Measurements from ENCODE around the gene SOX5. TPM values are rescaled to one million over a fixed set of nuclear protein-coding genes. Genes with fewer than 3 reads are reported as not detected.

SOX5 gene
- total RNA-seq, 4 donors from 2014 or later, result 13.2 to 32.4 (median 23.3) TPM

DNA sequence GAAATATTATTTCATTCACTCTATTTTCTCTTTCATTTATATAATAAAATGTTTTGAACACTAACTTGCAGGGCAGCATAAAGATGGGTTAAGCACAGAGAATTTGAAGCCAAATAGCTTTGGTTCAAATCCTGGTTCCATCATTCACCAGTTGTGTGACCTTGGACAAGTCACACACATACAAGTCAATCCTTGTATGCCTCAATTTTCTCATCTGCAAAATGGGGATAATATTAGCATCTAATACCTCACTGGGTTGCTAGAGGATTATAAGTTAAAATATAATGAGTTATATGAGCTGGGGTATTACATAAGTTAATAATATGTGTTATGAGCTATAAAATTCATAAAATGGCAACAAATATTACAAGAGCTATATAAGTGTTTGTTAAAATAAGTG, 94.9 kb downstream of the SOX5 start:
- no peak overlapping the region for H3K4me3 ChIP-seq (replicated peaks in 1 of 3)
- no peaks in the 10 kb centered on the region for H3K27me3 ChIP-seq
- no peak for TF ChIP-seq POLR2A (IDR thresholded peaks at IDR 0.05)
- TF ChIP-seq, protein P1, sequence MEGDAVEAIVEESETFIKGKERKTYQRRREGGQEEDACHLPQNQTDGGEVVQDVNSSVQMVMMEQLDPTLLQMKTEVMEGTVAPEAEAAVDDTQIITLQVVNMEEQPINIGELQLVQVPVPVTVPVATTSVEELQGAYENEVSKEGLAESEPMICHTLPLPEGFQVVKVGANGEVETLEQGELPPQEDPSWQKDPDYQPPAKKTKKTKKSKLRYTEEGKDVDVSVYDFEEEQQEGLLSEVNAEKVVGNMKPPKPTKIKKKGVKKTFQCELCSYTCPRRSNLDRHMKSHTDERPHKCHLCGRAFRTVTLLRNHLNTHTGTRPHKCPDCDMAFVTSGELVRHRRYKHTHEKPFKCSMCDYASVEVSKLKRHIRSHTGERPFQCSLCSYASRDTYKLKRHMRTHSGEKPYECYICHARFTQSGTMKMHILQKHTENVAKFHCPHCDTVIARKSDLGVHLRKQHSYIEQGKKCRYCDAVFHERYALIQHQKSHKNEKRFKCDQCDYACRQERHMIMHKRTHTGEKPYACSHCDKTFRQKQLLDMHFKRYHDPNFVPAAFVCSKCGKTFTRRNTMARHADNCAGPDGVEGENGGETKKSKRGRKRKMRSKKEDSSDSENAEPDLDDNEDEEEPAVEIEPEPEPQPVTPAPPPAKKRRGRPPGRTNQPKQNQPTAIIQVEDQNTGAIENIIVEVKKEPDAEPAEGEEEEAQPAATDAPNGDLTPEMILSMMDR (IDR thresholded peaks at IDR 0.05), result no peak
- DNase-seq, result no peak
- H3K36me3 ChIP-seq, result no peaks in the 10 kb centered on the region
- H3K9me3 ChIP-seq, result no peaks in the 10 kb centered on the region
- intact Hi-C loops (cut with DNase I), result no loop called here
- H3K27ac ChIP-seq, result no peak overlapping the region
- H3K4me1 ChIP-seq, result no peaks in the 10 kb centered on the region

DNA sequence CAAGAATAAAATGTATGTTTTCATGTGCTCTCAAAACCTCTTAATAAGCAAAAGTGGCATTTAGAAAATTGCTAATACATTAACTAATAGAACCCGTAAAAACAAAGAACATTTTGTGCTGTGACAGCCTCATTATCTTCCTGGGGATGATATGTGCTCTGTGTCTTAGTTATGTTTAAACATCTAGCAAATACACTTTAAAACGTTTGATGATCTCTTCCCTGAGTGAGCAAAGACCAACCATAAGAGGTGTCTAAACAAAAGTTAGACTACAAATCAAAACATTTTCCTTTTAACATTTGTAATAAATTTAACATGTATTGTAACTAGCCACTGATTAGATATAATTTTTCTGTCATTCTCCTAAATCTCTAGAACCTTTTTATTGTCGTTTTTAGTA, 95.8 kb downstream of the SOX5 start:
- Histone ChIP-seq H3K36me3 (no peaks in the 10 kb centered on the region), H3K9me3 (no peaks in the 10 kb centered on the region), H3K27me3 (no peaks in the 10 kb centered on the region), H3K4me3 (replicated peaks in 1 of 3) (no peak overlapping the region), H3K4me1 (no peaks in the 10 kb centered on the region), H3K27ac (no peak overlapping the region)
- TF ChIP-seq, protein P1 (IDR thresholded peaks at IDR 0.05), result no peak
- no peak for TF ChIP-seq POLR2A (IDR thresholded peaks at IDR 0.05)
- DNase-seq, result no peak
- intact Hi-C loops (cut with DNase I), result no loop called here
- WGBS, 2 donors, result 62 to 71% methylated on average over 3 of the region's 3 CpGs

DNA sequence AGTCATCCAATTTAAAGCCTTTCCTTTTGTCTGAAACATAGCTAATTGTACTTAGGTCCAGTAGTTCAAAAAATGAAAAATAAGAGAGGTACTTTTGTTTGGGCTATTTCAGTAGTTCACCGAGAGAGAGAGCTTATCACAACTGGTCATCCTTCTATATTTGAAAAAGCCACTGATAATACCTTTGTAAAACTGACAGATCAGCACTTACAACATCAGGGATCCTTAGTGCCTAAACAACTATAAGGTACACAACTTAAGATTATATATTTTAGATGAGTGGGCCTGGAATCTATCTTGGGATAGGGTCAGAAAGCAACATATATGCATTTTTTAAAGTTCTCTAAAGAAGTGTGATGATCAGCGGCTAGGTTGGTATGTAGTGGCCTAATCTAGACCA, 97.9 kb downstream of the SOX5 start:
- TF ChIP-seq, protein P1 (IDR thresholded peaks at IDR 0.05), result no peak
- no peak for TF ChIP-seq POLR2A (IDR thresholded peaks at IDR 0.05)
- H3K27ac ChIP-seq, result no peak overlapping the region
- H3K36me3 ChIP-seq, result no peaks in the 10 kb centered on the region
- 91 to 96% methylated on average over 2 of the region's 2 CpGs for WGBS, 2 donors
- intact Hi-C loops (cut with DNase I), result no loop called here
- H3K27me3 ChIP-seq, result no peaks in the 10 kb centered on the region
- DNase-seq, result no peak
- H3K9me3 ChIP-seq, result no peaks in the 10 kb centered on the region
- H3K4me3 ChIP-seq (replicated peaks in 1 of 3), result no peak overlapping the region
- H3K4me1 ChIP-seq, result no peaks in the 10 kb centered on the region

DNA sequence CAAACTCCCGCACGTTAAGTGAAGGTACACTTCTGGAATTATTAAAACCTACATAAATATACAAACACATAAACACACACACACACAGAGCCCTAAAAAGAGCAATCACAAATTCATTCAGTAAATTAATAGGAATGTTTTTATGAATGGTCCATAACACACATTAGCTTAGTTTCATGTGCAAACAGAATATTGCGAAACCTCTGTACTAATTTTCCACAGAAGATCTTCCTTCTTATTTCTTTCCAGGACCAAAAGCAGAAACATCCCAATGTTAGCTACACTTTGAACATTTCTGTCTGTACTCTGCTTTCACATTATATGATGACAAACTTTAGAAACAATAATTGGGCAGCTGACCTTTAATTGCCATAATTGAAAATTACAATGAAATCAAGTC, 101.6 kb downstream of the SOX5 start:
- H3K27ac ChIP-seq, result no peak overlapping the region
- no peaks in the 10 kb centered on the region for H3K9me3 ChIP-seq
- no peaks in the 10 kb centered on the region for H3K36me3 ChIP-seq
- no peak for DNase-seq
- intact Hi-C loops (cut with DNase I), result no loop called here
- H3K4me1 ChIP-seq, result no peaks in the 10 kb centered on the region
- WGBS, 2 donors, result 96 to 97% methylated on average over 3 of the region's 3 CpGs
- TF ChIP-seq POLR2A (IDR thresholded peaks at IDR 0.05), result no peak
- TF ChIP-seq, protein P1 (IDR thresholded peaks at IDR 0.05), result no peak
- no peak overlapping the region for H3K4me3 ChIP-seq (replicated peaks in 1 of 3)
- H3K27me3 ChIP-seq, result no peaks in the 10 kb centered on the region

DNA sequence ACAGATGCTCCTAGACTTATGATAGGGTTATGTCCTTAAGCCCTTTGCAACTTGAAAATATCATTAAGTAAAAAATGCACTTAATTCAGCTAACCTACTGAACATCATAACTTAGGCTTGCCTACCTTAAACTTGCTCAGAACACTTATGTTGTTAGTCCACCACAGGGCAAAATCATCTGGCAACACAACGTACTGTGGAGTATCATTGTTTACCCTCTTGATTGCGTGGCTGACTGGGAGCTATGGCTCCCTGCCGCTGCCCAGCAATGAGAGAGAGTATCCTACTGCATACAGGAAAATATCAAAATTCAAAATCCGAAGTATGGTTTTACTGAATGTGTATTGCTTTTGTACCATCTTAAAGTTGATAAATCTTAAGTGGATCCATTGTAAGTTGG, 105.5 kb downstream of the SOX5 start:
- H3K4me3 ChIP-seq (replicated peaks in 1 of 3), result no peak overlapping the region
- H3K9me3 ChIP-seq, result no peaks in the 10 kb centered on the region
- no peaks in the 10 kb centered on the region for H3K36me3 ChIP-seq
- no peak overlapping the region for H3K27ac ChIP-seq
- intact Hi-C loops (cut with DNase I), result no loop called here
- TF ChIP-seq POLR2A (IDR thresholded peaks at IDR 0.05), result no peak
- TF ChIP-seq, protein P1 (IDR thresholded peaks at IDR 0.05), result no peak
- 90 to 92% methylated on average over 4 of the region's 4 CpGs for WGBS, 2 donors
- DNase-seq, result no peak
- no peaks in the 10 kb centered on the region for H3K4me1 ChIP-seq
- no peaks in the 10 kb centered on the region for H3K27me3 ChIP-seq
